T-helper 17 cell (primary cell): ENCODE measurements around the gene DCAF6. TPM values are rescaled to one million over a fixed set of nuclear protein-coding genes. Genes with fewer than 3 reads are reported as not detected.

ENCODE experiments used
- ATAC-seq: fragments of 150-1000 bp; cut with Tn5 transposase; 2 replicates; pipeline ENCODE4 v1.10.0; 2021; ENCODE audit warnings: mild to moderate bottlenecking, moderate library complexity
- DNase-seq, 3 donors: peaks; one replicate each; pipeline versions ENCODE4 v3.0.0 to v3.0.0-alpha.2; 2020 to 2021
- H3K9me3 ChIP-seq: one replicate; pipeline ENCODE4 v1.7.0; 2013; ENCODE audit warnings: low read length, mild to moderate bottlenecking; ENCODE audit not compliant: control insufficient read depth, poor library complexity, severe bottlenecking
- H3K27ac Mint-ChIP-seq: one replicate; pipeline ENCODE4 v1.8.0; 2022; ENCODE audit warnings: mild to moderate bottlenecking, moderate library complexity, mixed read lengths
- H3K27me3 Mint-ChIP-seq: one replicate; pipeline ENCODE4 v1.8.0; 2022; ENCODE audit warnings: mixed read lengths
- H3K36me3 Mint-ChIP-seq: one replicate; pipeline ENCODE4 v1.8.0; 2022; ENCODE audit warnings: low read depth, mixed read lengths
- H3K4me1 Mint-ChIP-seq: one replicate; pipeline ENCODE4 v1.8.0; 2022; ENCODE audit warnings: mild to moderate bottlenecking, mixed read lengths
- H3K4me3 Mint-ChIP-seq: one replicate; pipeline ENCODE4 v1.8.0; 2022; ENCODE audit warnings: mild to moderate bottlenecking, moderate library complexity, mixed read lengths
- total RNA-seq, 4 donors: library from RNA in 2 of 4; stranded (reverse) in 2 of 4; gene quantifications; one replicate each; pipeline ENCODE4 v1.2.3 and lab custom pipeline; 2022 to 2026

DCAF6 gene
- total RNA-seq, 2 donors from 2014 or later, result 24.1 to 26.9 TPM

DNA sequence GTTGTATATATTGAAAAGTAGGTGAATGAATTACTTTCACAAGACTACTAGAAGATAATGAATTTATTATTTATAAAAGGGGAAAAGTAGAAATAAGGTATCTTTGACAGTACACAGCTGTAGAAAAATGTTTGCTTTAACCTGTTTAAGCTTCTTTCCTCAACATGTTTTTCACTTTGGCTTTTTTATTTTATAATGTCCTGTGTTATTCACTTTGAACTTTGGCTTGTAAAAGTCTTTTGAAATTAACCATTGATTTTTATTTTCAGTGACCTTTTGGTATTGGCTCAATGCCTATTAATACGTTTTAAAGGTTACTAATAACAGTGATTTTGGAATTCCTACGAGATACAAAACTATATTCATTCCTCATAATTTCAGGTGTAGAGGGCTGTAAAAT is 58.1 kb downstream of the DCAF6 start:
- H3K27me3 Mint-ChIP-seq, result no peaks in the 10 kb centered on the region
- peaks cover 12% of the 10 kb centered on the region for H3K4me1 Mint-ChIP-seq
- no peak overlapping the region for H3K4me3 Mint-ChIP-seq
- no peaks in the 10 kb centered on the region for H3K9me3 ChIP-seq
- H3K36me3 Mint-ChIP-seq, result peaks cover 12% of the 10 kb centered on the region
- DNase-seq, result no peak
- ATAC-seq, result no peak
- no peak overlapping the region for H3K27ac Mint-ChIP-seq

DNA sequence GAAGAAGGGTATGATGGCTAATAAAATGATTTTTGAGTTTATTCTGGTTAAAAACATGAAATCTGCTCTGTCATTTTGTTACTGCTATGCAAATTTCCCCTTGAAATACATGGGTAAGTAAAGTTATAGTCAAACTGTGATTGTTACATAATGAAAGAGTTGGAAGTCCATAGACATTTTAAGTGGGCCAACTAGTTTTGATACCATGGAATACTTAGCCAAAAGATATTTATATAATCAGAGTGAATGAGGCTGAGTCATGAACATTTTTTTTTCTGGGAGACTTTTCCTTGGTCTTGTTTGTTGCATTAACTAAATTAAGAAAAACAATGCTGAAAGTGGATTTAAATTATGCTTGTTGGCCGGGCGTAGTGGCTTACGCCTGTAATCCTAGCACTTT is 58.6 kb downstream of the DCAF6 start:
- no peaks in the 10 kb centered on the region for H3K9me3 ChIP-seq
- Mint-ChIP-seq H3K27me3 (no peaks in the 10 kb centered on the region), H3K36me3 (peaks cover 12% of the 10 kb centered on the region), H3K4me1 (peaks cover 12% of the 10 kb centered on the region), H3K27ac (no peak overlapping the region), H3K4me3 (no peak overlapping the region)
- DNase-seq (no peak), ATAC-seq (no peak)

DNA sequence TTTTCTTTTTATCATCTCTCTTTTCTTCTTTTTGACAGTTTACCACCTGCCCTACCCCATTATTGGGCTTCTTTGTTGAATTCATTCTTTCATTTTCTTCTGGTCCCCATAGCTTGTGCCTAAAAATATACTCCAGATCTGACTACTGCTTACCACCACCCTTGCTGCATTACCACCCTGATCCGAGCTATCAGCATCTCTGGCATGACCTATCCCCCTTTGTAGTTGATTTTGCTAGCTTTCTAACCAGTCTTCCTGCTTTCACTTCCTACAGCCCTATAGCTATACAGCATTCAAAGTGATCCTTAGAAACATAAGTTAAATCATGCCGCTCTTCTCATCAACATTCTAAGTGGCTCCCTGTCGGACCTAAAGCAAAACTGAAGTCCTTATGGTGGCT is 59.8 kb downstream of the DCAF6 start:
- Mint-ChIP-seq H3K36me3 (peaks cover 14% of the 10 kb centered on the region), H3K4me1 (peaks cover 15% of the 10 kb centered on the region), H3K27ac (no peak overlapping the region), H3K4me3 (no peak overlapping the region), H3K27me3 (no peaks in the 10 kb centered on the region)
- H3K9me3 ChIP-seq, result no peaks in the 10 kb centered on the region
- no peak for DNase-seq
- no peak for ATAC-seq

DNA sequence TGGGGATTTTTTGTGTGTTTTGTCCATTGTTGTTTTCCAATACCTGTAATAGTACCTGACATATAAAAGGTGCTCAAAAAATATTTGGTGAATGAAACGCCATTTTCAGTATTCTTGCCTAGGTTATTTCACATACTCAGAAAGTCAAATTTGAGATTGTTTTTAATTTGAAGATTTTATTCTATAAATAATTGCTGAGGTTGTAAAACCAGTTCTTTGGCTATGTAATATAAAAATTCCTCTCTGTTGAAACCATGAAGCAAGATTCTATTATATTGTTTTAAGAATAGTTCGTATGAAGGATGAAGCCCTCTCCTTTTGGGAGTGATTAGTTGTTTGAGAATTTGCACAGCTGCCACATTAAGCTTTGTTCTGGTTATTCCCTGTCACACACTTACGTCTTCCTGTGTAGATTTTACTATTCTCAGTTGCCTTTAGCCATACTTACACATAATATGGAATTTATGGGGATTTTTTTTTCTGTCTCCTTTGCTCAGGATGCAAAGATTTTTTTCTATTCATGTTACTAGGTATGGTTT is 60.6 kb downstream of the DCAF6 start:
- H3K9me3 ChIP-seq, result no peaks in the 10 kb centered on the region
- DNase-seq, result no peak
- no peaks in the 10 kb centered on the region for H3K27me3 Mint-ChIP-seq
- H3K4me1 Mint-ChIP-seq, result peaks cover 12% of the 10 kb centered on the region
- H3K36me3 Mint-ChIP-seq, result peaks cover 14% of the 10 kb centered on the region
- no peak overlapping the region for H3K4me3 Mint-ChIP-seq
- H3K27ac Mint-ChIP-seq, result no peak overlapping the region
- ATAC-seq, result no peak

DNA sequence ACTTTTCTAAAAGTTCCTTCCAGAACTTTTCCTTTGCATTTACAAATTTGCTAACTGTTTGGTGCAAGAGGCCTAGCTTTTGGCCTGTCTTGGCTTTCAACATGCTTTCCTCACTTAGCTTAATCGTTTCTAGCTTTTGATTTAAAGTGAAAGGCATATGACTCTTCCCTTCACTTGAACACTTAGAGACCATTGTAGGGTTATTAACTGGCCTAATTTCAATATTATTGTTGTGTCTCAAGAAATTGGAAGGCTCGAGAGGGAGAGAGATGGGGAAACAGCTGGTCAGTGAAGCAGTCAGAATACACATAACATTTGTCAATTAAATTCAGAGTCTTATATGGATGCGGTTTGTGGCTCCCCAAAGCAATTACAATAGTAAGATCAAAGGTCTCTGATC is 63.4 kb downstream of the DCAF6 start:
- no peak for ATAC-seq
- H3K36me3 Mint-ChIP-seq, result peaks cover 12% of the 10 kb centered on the region
- peaks cover 12% of the 10 kb centered on the region for H3K4me1 Mint-ChIP-seq
- no peak for DNase-seq
- H3K27ac Mint-ChIP-seq, result no peak overlapping the region
- no peak overlapping the region for H3K4me3 Mint-ChIP-seq
- H3K27me3 Mint-ChIP-seq, result no peaks in the 10 kb centered on the region
- no peaks in the 10 kb centered on the region for H3K9me3 ChIP-seq

DNA sequence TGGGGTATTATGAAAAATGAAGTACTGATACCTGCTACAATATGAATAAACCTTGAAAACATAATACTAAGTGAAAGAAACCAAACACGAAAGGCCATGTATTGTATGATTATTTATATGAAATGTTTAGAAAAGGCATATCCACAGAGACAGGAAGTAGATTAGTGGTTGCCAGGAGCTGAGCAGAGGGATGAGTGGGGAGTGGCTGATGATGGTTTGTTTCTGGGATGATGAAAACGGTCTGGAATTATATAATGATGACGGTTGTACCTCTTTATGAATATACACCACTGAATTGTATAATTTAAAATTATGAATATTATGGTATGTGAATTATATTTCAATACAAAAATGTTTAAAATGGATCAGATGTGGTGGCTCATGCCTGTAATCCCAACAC is 64.2 kb downstream of the DCAF6 start:
- Mint-ChIP-seq H3K4me1 (peaks cover 12% of the 10 kb centered on the region), H3K27ac (no peak overlapping the region), H3K4me3 (no peak overlapping the region), H3K27me3 (no peaks in the 10 kb centered on the region), H3K36me3 (peaks cover 12% of the 10 kb centered on the region)
- ATAC-seq, result no peak
- no peak for DNase-seq
- no peaks in the 10 kb centered on the region for H3K9me3 ChIP-seq

DNA sequence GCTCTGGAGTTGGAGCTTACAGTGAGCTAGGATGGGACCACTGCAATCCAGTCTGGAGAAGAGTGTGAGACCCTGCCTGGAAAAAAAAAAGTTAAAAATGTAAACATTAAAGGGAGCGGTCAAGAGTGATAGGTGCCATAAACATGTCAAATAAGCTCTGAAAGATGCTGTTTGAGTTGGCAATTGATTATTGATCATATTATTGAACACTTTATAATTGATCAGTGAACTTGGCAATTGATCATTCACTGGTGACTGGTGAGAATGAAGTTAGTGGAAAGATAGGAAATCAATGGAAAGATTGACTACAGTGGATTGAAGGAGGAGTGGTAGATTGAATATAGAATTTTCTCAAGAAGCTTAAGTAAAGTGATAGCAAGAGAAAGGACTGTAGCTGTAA is 64.7 kb downstream of the DCAF6 start:
- H3K9me3 ChIP-seq, result no peaks in the 10 kb centered on the region
- H3K4me3 Mint-ChIP-seq, result no peak overlapping the region
- peaks cover 10% of the 10 kb centered on the region for H3K4me1 Mint-ChIP-seq
- H3K27me3 Mint-ChIP-seq, result no peaks in the 10 kb centered on the region
- DNase-seq (no peak), ATAC-seq (no peak)
- H3K36me3 Mint-ChIP-seq, result peaks cover 11% of the 10 kb centered on the region
- H3K27ac Mint-ChIP-seq, result no peak overlapping the region

DNA sequence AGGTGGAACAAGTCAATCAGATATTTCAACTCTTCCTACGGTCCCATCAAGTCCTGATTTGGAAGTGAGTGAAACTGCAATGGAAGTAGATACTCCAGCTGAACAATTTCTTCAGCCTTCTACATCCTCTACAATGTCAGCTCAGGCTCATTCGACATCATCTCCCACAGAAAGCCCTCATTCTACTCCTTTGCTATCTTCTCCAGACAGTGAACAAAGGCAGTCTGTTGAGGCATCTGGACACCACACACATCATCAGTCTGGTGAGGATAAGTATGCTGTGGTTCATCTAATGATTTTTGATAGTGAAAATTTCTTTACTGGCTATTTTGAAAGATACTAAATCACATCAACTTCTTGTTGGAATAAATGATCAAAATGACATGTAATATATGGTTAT is 68.0 kb downstream of the DCAF6 start:
- H3K4me3 Mint-ChIP-seq, result no peak overlapping the region
- peaks cover 15% of the 10 kb centered on the region for H3K4me1 Mint-ChIP-seq
- DNase-seq, result no peak
- peaks cover 19% of the 10 kb centered on the region for H3K36me3 Mint-ChIP-seq
- H3K9me3 ChIP-seq, result no peaks in the 10 kb centered on the region
- no peak for ATAC-seq
- no peaks in the 10 kb centered on the region for H3K27me3 Mint-ChIP-seq
- H3K27ac Mint-ChIP-seq, result no peak overlapping the region

DNA sequence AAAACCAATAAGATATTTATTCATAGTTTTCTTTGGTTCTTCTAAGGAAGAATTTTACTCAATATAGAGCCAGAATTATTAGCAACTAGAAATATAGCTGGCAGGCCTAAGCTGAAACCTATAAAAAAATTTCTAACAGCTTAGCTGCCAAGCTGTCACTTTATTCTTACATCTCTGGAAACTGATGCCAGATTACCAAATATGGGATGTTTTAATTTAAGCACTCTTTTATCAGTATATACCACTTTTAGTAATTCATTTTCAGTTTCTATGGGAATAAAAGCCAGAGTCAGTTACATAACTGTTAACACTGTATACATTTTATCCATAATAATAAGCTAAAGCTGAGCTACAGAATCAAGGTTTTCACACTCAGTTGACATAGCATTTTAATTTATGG is 69.0 kb downstream of the DCAF6 start:
- Mint-ChIP-seq H3K27ac (no peak overlapping the region), H3K36me3 (peaks cover 20% of the 10 kb centered on the region), H3K4me1 (peaks cover 15% of the 10 kb centered on the region), H3K27me3 (no peaks in the 10 kb centered on the region), H3K4me3 (no peak overlapping the region)
- no peaks in the 10 kb centered on the region for H3K9me3 ChIP-seq
- no peak for ATAC-seq
- DNase-seq, result no peak

DNA sequence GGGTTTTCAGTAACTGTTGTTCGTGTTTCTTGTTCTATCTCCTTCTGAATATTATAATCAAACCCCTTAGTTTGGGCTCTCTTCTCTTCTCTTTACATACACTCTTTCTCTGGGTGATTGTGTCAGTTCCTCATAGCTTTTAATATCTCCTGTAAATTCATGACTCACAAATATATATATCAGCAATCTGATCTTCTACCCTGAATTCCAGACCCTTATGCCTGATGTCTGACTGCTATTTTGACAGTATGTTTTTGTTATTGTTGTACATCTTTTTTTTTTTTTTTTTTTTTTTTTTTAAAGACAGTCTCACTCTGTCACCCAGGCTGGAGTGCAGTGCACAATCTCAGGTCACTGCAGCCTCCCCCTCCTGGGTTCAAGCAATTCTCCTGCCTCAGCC is 71.2 kb downstream of the DCAF6 start:
- DNase-seq (no peak), ATAC-seq (no peak)
- H3K4me3 Mint-ChIP-seq, result no peak overlapping the region
- H3K27ac Mint-ChIP-seq, result peak overlapping the region; percentile 51
- no peaks in the 10 kb centered on the region for H3K27me3 Mint-ChIP-seq
- H3K9me3 ChIP-seq, result no peaks in the 10 kb centered on the region
- peaks cover 20% of the 10 kb centered on the region for H3K36me3 Mint-ChIP-seq
- H3K4me1 Mint-ChIP-seq, result peaks cover 15% of the 10 kb centered on the region

DNA sequence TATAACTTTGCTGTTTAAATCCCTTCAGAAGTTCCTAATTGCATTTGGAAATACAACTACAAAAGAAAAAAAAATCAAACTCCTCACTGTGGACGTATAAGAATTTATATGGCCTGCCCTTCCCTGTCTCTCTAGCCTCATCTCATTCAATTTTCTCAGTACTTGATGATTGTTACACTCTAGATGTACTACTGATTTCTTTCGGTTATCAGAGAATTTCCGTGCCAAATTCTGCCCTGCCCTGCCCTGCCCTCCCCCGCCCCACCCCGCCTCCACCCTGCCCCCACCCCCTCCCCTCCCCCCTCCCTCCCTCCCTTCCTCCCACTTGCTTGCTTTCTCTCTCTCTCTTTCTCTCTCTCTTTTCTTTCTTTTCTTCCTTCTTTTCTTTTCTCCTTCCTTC is 72.1 kb downstream of the DCAF6 start:
- H3K4me3 Mint-ChIP-seq, result no peak overlapping the region
- peaks cover 15% of the 10 kb centered on the region for H3K4me1 Mint-ChIP-seq
- no peak overlapping the region for H3K27ac Mint-ChIP-seq
- DNase-seq (no peak), ATAC-seq (no peak)
- peaks cover 20% of the 10 kb centered on the region for H3K36me3 Mint-ChIP-seq
- no peaks in the 10 kb centered on the region for H3K27me3 Mint-ChIP-seq
- no peaks in the 10 kb centered on the region for H3K9me3 ChIP-seq

DNA sequence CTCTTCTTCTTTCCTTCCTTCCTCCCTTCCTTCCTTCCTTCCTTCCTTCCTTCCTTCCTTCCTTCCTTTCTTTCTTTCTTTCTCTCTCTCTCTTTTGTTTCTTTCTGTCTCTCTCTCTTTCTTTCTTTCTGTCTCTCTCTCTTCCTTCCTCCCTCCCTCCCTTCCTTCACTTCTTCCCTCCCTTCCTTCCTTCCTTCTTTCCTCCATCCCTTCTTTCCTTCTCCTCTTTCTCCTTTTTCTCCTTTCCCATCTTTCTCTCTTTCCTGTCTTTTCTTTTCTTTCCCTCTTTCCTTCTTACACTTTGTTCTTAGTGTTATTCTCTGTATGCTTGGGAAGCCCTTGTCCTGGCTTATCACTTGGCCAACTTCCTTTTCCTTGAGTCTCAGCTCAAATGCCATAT is 72.8 kb downstream of the DCAF6 start:
- H3K27me3 Mint-ChIP-seq, result no peaks in the 10 kb centered on the region
- no peaks in the 10 kb centered on the region for H3K9me3 ChIP-seq
- H3K4me1 Mint-ChIP-seq, result peaks cover 16% of the 10 kb centered on the region
- DNase-seq (no peak), ATAC-seq (no peak)
- H3K4me3 Mint-ChIP-seq, result no peak overlapping the region
- no peak overlapping the region for H3K27ac Mint-ChIP-seq
- peaks cover 21% of the 10 kb centered on the region for H3K36me3 Mint-ChIP-seq

DNA sequence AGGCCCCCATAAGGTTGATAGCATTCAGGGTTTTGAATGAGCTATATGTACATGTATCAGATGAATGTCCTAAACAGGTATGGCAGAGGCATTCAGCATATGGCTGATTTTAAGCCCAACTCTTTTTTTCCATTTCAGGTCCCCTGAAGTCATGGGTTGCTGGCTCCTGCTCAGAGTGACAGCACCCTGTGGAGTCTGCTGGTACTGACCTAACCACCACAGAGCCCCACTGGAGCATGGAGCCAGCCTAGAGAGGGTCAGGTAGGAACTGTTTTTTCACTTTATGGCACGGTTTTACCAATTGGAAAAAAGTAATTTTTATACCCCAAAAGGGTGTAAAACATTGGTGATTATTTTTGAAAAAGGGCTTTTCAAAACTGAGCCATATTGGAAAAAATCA is 82.9 kb downstream of the DCAF6 start:
- peaks cover 5% of the 10 kb centered on the region for H3K36me3 Mint-ChIP-seq
- no peaks in the 10 kb centered on the region for H3K27me3 Mint-ChIP-seq
- no peak overlapping the region for H3K27ac Mint-ChIP-seq
- H3K9me3 ChIP-seq, result no peaks in the 10 kb centered on the region
- H3K4me3 Mint-ChIP-seq, result no peak overlapping the region
- ATAC-seq (no peak), DNase-seq (no peak)
- H3K4me1 Mint-ChIP-seq, result peaks cover 4% of the 10 kb centered on the region

DNA sequence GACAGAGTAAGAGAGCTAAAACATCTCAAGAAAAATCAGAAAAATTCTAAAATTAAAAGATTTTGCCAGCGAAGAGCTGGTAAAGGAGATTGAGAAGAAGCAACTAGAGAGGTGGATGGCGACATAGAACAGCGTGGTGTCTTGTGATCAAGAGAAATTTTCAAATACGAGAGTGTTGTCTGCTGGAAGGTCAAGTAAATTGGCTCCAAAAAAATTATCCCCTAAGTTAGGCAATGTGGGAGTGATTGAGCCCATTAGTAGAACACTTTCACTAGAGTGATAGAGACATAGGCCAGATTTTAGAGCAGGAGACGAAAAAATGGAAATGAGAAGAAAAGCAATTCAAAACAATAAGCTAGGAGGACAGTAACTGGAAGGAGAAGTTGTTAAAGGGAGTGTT is 94.7 kb downstream of the DCAF6 start:
- Mint-ChIP-seq H3K4me1 (no peaks in the 10 kb centered on the region), H3K4me3 (no peak overlapping the region), H3K36me3 (no peaks in the 10 kb centered on the region), H3K27me3 (no peaks in the 10 kb centered on the region), H3K27ac (no peak overlapping the region)
- ATAC-seq (no peak), DNase-seq (no peak)
- no peaks in the 10 kb centered on the region for H3K9me3 ChIP-seq
